ENCODE measurements around the gene AKIRIN1. TPM values are rescaled to one million over a fixed set of nuclear protein-coding genes. Genes with fewer than 3 reads are reported as not detected.

AKIRIN1 gene
- total and polyA plus RNA-seq, 10 of the 15 experiments (the other 5 are each of a cell fraction or from before 2014, with no cell fraction given): 7.5 to 72.3 (median 50.4) TPM

DNA sequence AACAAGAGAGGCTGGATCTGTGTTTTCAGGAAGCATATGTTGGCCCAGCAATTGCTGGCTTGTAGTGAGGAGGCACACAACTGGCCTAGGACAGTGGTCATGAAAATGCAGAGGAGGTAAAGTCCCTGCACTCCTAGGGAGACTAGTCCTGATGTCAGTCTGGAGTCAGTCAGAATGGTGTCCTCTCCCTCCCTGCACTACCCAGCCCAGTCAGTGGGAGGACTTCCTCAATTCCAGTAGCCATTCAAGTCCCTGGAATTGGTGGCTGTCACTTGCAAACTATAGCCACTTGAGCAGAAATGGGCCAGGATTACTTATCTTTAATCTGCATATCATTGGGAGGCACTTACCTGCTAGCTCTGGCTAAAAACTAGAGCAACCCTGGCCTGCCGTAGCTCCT is 53.7 kb downstream of the AKIRIN1 start:
- H3K27me3 ChIP-seq (replicated peaks in 1 of 2; ENCODE audit: control insufficient read depth in 2 of 2, insufficient read depth in 2 of 2, low read length in 1 of 2): no peaks in the 10 kb centered on the region
- WGBS (ENCODE audit: insufficient coverage, insufficient replicate concordance, low lambda C conversion rate, missing lambda C conversion rate): 95% methylated on average over 1 of the region's 1 CpG
- H3K9ac ChIP-seq (ENCODE audit: control insufficient read depth, insufficient read depth, low read length): no peak overlapping the region
- H3K4me1 ChIP-seq (ENCODE audit: control insufficient read depth, insufficient read depth, low read length): peaks cover 13% of the 10 kb centered on the region
- H2AFZ ChIP-seq (ENCODE audit: control insufficient read depth, low read depth, low read length): no peak overlapping the region
- ChIA-PET SMC1A (ENCODE audit: uncharacterized antibody, unreplicated experiment) (no interaction called here), RAD21 (ENCODE audit: unreplicated experiment) (no interaction called here), CTCF (no interaction called here), POLR2A (no interaction called here)
- H3K9me3 ChIP-seq (replicated peaks; ENCODE audit: control insufficient read depth, insufficient read depth, low read length): no peaks in the 10 kb centered on the region
- no TSS peak for BruUV-seq (replicated peaks)
- no peak for FAIRE-seq
- H3K4me3 ChIP-seq: no peak overlapping the region
- no peak overlapping the region for H3K27ac ChIP-seq (ENCODE audit: control insufficient read depth, insufficient read depth)
- no peak for ATAC-seq
- in situ Hi-C loops (cut with MboI): no loop called here
- no peaks in the 10 kb centered on the region for H4K20me1 ChIP-seq (ENCODE audit: control insufficient read depth, insufficient read depth)
- TF ChIP-seq MEF2B (IDR thresholded peaks at IDR 0.05; ENCODE audit: partially characterized antibody, poor library complexity, severe bottlenecking): no peak
- no peak for TF ChIP-seq USF1 (IDR thresholded peaks at IDR 0.05; ENCODE audit: borderline replicate concordance, extremely low read length, insufficient read depth, low read depth, low read length)
- no peak for TF ChIP-seq TCF7 (IDR thresholded peaks at IDR 0.05; ENCODE audit: borderline replicate concordance)
- no peak for TF ChIP-seq NFYB (IDR thresholded peaks at IDR 0.05; ENCODE audit: insufficient read depth, low read depth, low read length)
- TF ChIP-seq, protein P1, sequence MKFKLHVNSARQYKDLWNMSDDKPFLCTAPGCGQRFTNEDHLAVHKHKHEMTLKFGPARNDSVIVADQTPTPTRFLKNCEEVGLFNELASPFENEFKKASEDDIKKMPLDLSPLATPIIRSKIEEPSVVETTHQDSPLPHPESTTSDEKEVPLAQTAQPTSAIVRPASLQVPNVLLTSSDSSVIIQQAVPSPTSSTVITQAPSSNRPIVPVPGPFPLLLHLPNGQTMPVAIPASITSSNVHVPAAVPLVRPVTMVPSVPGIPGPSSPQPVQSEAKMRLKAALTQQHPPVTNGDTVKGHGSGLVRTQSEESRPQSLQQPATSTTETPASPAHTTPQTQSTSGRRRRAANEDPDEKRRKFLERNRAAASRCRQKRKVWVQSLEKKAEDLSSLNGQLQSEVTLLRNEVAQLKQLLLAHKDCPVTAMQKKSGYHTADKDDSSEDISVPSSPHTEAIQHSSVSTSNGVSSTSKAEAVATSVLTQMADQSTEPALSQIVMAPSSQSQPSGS (IDR thresholded peaks at IDR 0.05; ENCODE audit: low read length): no peak
- TF ChIP-seq SUZ12 (IDR thresholded peaks at IDR 0.05; ENCODE audit: unreplicated experiment): no peak
- TF ChIP-seq CEBPB (IDR thresholded peaks at IDR 0.05; ENCODE audit: borderline replicate concordance in 1 of 2, low read depth in 2 of 2, low read length in 2 of 2): no peak
- no peak for TF ChIP-seq LARP7 (IDR thresholded peaks at IDR 0.05)
- no peak for TF ChIP-seq HCFC1 (IDR thresholded peaks at IDR 0.05; ENCODE audit: low read length)
- no peak for TF ChIP-seq E2F4 (IDR thresholded peaks at IDR 0.05; ENCODE audit: low read depth, low read length)
- TF ChIP-seq NFXL1 (IDR thresholded peaks at IDR 0.05; ENCODE audit: borderline replicate concordance): no peak
- intact Hi-C loops (cut with micrococcal nuclease; ENCODE audit: unreplicated experiment): no loop called here
- H3K4me2 ChIP-seq (ENCODE audit: control insufficient read depth, insufficient read depth): no peak overlapping the region
- no peak for DNase-seq (ENCODE audit: low read depth, low spot score)
- no peaks in the 10 kb centered on the region; a peak in 1 of 4 replicates for H3K36me3 ChIP-seq (ENCODE audit: control insufficient read depth in 2 of 2, insufficient read depth in 2 of 2, low read length in 1 of 2)
- H3K79me2 ChIP-seq (ENCODE audit: control insufficient read depth, insufficient read depth, low read length): no peaks in the 10 kb centered on the region
